ENCODE measurements around the gene CRYBG3.

GRCh38 chr3:97990624-97991292 lies 168.9 kb downstream of the CRYBG3 start:
- no peak for TF ChIP-seq RAD21 (conservative IDR thresholded peaks at IDR 0.05)
- TF ChIP-seq TAF1 (IDR thresholded peaks at IDR 0.05; ENCODE audit: low read depth), result no peak
- TF ChIP-seq EP300 (conservative IDR thresholded peaks at IDR 0.05; ENCODE audit: poor library complexity, severe bottlenecking), result no peak
- no peak for TF ChIP-seq CTCF (IDR thresholded peaks at IDR 0.05; ENCODE audit: poor library complexity, severe bottlenecking)
- TF ChIP-seq, protein P1, sequence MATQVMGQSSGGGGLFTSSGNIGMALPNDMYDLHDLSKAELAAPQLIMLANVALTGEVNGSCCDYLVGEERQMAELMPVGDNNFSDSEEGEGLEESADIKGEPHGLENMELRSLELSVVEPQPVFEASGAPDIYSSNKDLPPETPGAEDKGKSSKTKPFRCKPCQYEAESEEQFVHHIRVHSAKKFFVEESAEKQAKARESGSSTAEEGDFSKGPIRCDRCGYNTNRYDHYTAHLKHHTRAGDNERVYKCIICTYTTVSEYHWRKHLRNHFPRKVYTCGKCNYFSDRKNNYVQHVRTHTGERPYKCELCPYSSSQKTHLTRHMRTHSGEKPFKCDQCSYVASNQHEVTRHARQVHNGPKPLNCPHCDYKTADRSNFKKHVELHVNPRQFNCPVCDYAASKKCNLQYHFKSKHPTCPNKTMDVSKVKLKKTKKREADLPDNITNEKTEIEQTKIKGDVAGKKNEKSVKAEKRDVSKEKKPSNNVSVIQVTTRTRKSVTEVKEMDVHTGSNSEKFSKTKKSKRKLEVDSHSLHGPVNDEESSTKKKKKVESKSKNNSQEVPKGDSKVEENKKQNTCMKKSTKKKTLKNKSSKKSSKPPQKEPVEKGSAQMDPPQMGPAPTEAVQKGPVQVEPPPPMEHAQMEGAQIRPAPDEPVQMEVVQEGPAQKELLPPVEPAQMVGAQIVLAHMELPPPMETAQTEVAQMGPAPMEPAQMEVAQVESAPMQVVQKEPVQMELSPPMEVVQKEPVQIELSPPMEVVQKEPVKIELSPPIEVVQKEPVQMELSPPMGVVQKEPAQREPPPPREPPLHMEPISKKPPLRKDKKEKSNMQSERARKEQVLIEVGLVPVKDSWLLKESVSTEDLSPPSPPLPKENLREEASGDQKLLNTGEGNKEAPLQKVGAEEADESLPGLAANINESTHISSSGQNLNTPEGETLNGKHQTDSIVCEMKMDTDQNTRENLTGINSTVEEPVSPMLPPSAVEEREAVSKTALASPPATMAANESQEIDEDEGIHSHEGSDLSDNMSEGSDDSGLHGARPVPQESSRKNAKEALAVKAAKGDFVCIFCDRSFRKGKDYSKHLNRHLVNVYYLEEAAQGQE (IDR thresholded peaks at IDR 0.05; ENCODE audit: borderline replicate concordance), result no peak
- TF ChIP-seq EZH2 (IDR thresholded peaks at IDR 0.05; ENCODE audit: borderline replicate concordance, insufficient read depth, low read length, poor library complexity, severe bottlenecking), result no peak
- TF ChIP-seq POLR2AphosphoS5 (IDR thresholded peaks at IDR 0.05), result no peak
